ENCODE results near the gene UGT8.

UGT8 gene

DNA sequence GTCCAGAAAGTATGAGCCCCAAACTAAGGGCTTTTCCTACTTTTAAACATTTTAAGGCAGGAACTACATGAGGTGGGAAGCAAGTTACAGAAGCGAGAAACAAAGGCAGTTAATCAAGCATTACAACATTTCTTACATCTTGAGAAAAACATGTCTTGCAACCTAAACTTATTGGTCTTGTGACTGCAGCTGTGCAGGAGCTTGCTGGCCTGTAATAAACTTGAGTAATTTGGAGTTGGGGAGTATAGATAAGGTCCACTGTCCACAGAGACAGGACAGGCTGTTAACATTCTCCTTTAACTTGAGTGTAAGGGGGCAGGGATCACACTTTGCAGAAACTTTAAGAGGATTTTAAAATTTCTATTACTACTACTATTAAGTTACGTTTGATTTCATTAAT lies 2.7 kb upstream of the UGT8 start:
- no peak for DNase-seq (ENCODE audit: low read depth)
- TF ChIP-seq, protein P1, sequence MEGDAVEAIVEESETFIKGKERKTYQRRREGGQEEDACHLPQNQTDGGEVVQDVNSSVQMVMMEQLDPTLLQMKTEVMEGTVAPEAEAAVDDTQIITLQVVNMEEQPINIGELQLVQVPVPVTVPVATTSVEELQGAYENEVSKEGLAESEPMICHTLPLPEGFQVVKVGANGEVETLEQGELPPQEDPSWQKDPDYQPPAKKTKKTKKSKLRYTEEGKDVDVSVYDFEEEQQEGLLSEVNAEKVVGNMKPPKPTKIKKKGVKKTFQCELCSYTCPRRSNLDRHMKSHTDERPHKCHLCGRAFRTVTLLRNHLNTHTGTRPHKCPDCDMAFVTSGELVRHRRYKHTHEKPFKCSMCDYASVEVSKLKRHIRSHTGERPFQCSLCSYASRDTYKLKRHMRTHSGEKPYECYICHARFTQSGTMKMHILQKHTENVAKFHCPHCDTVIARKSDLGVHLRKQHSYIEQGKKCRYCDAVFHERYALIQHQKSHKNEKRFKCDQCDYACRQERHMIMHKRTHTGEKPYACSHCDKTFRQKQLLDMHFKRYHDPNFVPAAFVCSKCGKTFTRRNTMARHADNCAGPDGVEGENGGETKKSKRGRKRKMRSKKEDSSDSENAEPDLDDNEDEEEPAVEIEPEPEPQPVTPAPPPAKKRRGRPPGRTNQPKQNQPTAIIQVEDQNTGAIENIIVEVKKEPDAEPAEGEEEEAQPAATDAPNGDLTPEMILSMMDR (IDR thresholded peaks at IDR 0.05; ENCODE audit: low read depth, low read length, missing control alignments), result no peak
- H3K4me3 ChIP-seq (ENCODE audit: low read depth, low read length), result no peak overlapping the region

DNA sequence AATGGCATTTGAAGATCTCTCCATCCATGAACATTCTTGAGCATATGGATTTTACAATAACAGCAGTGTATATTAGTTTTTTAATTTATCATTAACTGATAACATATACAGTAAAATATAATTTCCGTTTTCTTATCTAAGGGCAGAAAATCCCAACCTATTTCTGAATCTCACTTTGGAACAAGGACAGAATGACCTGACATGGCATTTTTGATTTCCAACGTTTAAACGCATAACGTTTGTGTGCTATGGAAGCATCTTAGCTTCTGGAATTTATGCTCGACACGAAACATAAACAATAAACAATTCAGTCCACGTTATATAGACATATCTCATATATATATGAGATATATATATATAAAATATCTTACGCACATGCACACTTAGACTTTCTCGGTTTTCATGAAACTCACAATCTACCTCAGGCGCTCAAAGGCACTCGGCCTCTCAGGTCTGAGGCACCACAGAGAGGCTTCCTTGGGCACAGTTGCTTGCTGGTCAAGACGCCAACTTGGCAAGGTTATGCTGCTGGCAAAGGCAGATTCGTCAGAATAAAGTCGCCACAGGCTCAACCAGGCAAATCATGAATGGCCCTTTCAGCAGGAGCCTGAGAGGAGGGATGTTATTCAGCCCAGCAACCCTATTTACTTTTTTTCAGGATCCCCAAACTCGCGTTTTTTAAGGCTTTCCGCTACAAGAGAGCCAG lies 1.0 kb upstream of the UGT8 start:
- no peak overlapping the region for H3K4me3 ChIP-seq (ENCODE audit: low read depth, low read length)
- DNase-seq (ENCODE audit: low read depth), result no peak
- TF ChIP-seq, protein P1 (IDR thresholded peaks at IDR 0.05; ENCODE audit: low read depth, low read length, missing control alignments), result no peak

DNA sequence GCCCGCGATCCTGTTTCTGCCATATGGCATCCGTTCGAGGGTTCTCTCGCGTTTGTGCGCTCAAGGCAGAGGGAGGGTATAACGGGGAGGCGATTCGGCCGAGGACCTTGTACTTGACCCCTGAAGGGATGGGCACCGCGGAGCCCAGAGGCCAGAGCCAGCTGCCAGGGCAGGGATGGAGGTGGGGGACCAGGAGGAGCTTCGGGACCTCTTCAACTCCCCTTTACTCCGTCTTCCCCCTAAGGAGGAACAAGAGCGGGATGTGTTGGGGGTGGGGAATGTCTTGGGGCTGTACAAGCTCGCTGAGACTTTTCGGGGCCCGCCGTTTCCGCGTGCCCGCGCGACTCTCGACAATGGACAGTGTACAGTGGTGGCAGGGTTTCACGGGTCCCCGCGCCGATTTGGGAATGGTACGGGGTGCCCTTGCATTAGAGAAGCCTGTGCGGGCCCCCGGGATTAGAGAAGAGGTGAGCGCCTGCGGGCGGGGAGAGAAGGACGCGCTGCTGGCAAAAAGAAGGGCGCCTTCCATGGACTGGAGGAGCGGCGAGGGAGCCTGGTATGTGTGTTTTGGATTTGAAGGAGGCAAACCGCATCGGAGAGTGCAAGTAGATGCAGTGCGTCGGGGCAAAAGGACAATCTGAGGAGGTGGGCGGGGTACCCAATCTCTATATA lies 760 bp downstream of the UGT8 start:
- TF ChIP-seq, protein P1 (IDR thresholded peaks at IDR 0.05; ENCODE audit: low read depth, low read length, missing control alignments), result no peak
- H3K4me3 ChIP-seq (ENCODE audit: low read depth, low read length), result peak overlapping the region; percentile 57
- DNase-seq (ENCODE audit: low read depth), result no peak

DNA sequence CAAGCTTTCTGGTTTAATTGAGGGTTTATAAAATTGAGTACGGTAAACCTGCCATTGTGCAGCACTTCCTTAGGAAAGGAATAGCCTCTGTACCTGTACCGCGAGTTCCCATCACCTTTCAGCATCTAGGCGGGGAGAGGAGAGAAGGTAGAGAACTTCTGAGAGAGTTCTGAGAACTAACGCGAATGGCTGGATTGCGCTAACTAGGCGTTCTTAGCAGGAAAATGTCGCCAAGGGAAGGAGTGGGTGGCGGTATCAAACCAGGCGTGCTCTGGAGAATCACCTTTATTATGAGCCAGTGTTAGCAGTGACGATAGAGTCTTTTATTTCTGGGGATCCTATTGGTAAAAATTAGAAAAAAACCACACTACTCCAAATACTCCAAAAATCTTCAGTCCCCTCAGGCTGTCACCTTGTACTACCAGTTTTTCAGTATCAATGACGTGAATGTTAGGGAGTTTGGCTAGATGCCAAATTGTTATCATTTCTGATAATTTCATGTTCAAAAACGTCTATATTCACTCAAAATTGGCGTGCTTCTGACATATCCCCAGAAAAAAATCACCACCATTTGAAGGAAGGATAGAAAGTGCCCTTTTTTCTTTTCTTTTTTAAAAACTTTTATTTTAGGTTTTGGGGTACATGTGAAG lies 1.4 kb downstream of the UGT8 start:
- no peak for DNase-seq (ENCODE audit: low read depth)
- TF ChIP-seq, protein P1 (IDR thresholded peaks at IDR 0.05; ENCODE audit: low read depth, low read length, missing control alignments), result no peak
- peak overlapping the region; percentile 57 for H3K4me3 ChIP-seq (ENCODE audit: low read depth, low read length)

DNA sequence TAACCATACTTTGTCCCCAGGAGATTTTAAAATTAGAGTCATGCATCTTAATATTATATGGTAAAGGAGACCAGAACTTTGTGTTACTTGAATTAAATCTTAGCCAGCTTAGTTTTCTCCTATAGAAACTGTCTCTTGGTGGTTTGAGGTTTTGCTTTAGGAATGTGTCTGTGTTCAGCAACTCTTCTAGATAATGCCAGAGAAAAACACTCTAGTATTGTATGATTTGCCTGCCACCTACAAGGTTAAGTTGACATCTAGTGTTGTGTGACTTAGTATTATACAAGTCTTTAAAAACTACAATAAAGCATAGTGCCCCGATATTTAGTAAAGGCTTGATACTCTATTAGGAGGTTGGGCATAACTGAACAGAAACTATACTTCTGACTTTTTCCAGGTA lies 2.1 kb downstream of the UGT8 start:
- H3K4me3 ChIP-seq (ENCODE audit: low read depth, low read length), result no peak overlapping the region
- TF ChIP-seq, protein P1 (IDR thresholded peaks at IDR 0.05; ENCODE audit: low read depth, low read length, missing control alignments), result no peak
- DNase-seq (ENCODE audit: low read depth), result no peak

DNA sequence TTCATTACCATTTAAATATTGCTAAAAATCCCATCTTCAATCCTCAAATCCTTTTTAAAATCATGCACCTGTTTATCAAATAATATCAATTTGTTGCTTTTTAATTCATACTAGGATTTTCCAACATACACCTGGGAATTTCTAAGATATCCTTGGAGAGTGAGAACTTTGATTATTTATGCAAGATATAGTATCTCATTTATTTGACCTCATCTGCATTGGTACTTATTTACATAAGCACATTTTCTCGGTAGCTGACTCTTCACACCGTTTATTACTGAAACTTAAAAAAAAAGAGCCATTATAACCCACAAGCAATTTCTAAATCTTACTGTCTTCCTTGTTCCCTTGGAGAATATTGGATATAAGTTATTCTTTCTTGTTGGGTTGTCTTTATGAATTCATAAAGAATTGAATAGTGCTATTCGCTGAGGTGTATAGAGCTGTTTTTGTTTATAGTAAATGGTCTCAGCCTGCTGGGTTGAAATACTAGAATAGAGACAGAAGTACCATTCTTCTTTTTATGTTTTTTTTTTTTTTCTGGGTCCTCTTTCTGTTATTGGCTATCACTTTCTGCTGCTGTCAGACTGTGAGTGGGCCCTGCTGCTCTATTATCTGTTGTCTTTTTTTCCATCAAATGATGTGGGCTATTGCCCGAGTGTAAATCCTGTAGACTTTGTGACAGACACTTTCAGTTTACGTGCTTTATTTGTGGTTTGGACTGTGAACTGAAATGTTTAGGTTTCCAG lies 2.9 kb downstream of the UGT8 start:
- peak; percentile 21 for DNase-seq (ENCODE audit: low read depth)
- no peak overlapping the region for H3K4me3 ChIP-seq (ENCODE audit: low read depth, low read length)
- TF ChIP-seq, protein P1 (IDR thresholded peaks at IDR 0.05; ENCODE audit: low read depth, low read length, missing control alignments), result no peak

Measured in GM12864 (cell line).